ENCODE data around the gene UBN1.

Gene UBN1

GRCh38 chr16:4864728-4865127 lies 17.4 kb downstream of the UBN1 start:
- Mint-ChIP-seq H3K27me3 (ENCODE audit: low read depth) (no peaks in the 10 kb centered on the region), H3K27ac (no peak overlapping the region), H3K4me3 (no peak overlapping the region), H3K36me3 (ENCODE audit: low read depth) (peaks cover 28% of the 10 kb centered on the region), H3K9me3 (no peaks in the 10 kb centered on the region), H3K4me1 (ENCODE audit: low read depth) (peaks cover 6% of the 10 kb centered on the region)

GRCh38 chr16:4865231-4865860 lies 18.1 kb downstream of the UBN1 start:
- H3K27ac Mint-ChIP-seq = no peak overlapping the region
- peaks cover 6% of the 10 kb centered on the region for H3K4me1 Mint-ChIP-seq (ENCODE audit: low read depth)
- H3K27me3 Mint-ChIP-seq (ENCODE audit: low read depth) = no peaks in the 10 kb centered on the region
- no peak overlapping the region for H3K4me3 Mint-ChIP-seq
- peaks cover 27% of the 10 kb centered on the region for H3K36me3 Mint-ChIP-seq (ENCODE audit: low read depth)
- H3K9me3 Mint-ChIP-seq = no peaks in the 10 kb centered on the region

GRCh38 chr16:4866586-4866985 lies 19.3 kb downstream of the UBN1 start:
- Mint-ChIP-seq H3K4me3 (no peak overlapping the region), H3K27me3 (ENCODE audit: low read depth) (no peaks in the 10 kb centered on the region), H3K4me1 (ENCODE audit: low read depth) (peaks cover 10% of the 10 kb centered on the region), H3K27ac (no peak overlapping the region), H3K9me3 (no peaks in the 10 kb centered on the region), H3K36me3 (ENCODE audit: low read depth) (peaks cover 29% of the 10 kb centered on the region)

GRCh38 chr16:4868026-4868425 lies 20.7 kb downstream of the UBN1 start:
- Mint-ChIP-seq H3K27me3 (ENCODE audit: low read depth) (no peaks in the 10 kb centered on the region), H3K36me3 (ENCODE audit: low read depth) (peaks cover 35% of the 10 kb centered on the region), H3K4me1 (ENCODE audit: low read depth) (peaks cover 12% of the 10 kb centered on the region), H3K9me3 (no peaks in the 10 kb centered on the region), H3K27ac (no peak overlapping the region), H3K4me3 (no peak overlapping the region)

- no peak overlapping the region for H3K4me3 Mint-ChIP-seq
- H3K4me1 Mint-ChIP-seq (ENCODE audit: low read depth) = peaks cover 12% of the 10 kb centered on the region
- H3K9me3 Mint-ChIP-seq = no peaks in the 10 kb centered on the region
- no peak overlapping the region for H3K27ac Mint-ChIP-seq
- H3K36me3 Mint-ChIP-seq (ENCODE audit: low read depth) = peaks cover 39% of the 10 kb centered on the region
- no peaks in the 10 kb centered on the region for H3K27me3 Mint-ChIP-seq (ENCODE audit: low read depth)
These were observed 21.3 kb downstream of the UBN1 start for GRCh38 chr16:4868535-4868934.

GRCh38 chr16:4869147-4869805 lies 22.0 kb downstream of the UBN1 start:
- Mint-ChIP-seq H3K27me3 (ENCODE audit: low read depth) (no peaks in the 10 kb centered on the region), H3K36me3 (ENCODE audit: low read depth) (peaks cover 39% of the 10 kb centered on the region), H3K4me1 (ENCODE audit: low read depth) (peaks cover 12% of the 10 kb centered on the region), H3K27ac (no peak overlapping the region), H3K9me3 (no peaks in the 10 kb centered on the region), H3K4me3 (no peak overlapping the region)

GRCh38 chr16:4870138-4870671 lies 22.9 kb downstream of the UBN1 start:
- H3K27ac Mint-ChIP-seq = no peak overlapping the region
- H3K4me3 Mint-ChIP-seq = no peak overlapping the region
- H3K27me3 Mint-ChIP-seq (ENCODE audit: low read depth) = no peaks in the 10 kb centered on the region
- H3K9me3 Mint-ChIP-seq = no peaks in the 10 kb centered on the region
- peaks cover 41% of the 10 kb centered on the region for H3K36me3 Mint-ChIP-seq (ENCODE audit: low read depth)
- peaks cover 12% of the 10 kb centered on the region for H3K4me1 Mint-ChIP-seq (ENCODE audit: low read depth)

- Mint-ChIP-seq H3K4me3 (no peak overlapping the region), H3K36me3 (ENCODE audit: low read depth) (peaks cover 47% of the 10 kb centered on the region), H3K4me1 (ENCODE audit: low read depth) (peaks cover 11% of the 10 kb centered on the region), H3K27ac (no peak overlapping the region), H3K9me3 (no peaks in the 10 kb centered on the region), H3K27me3 (ENCODE audit: low read depth) (no peaks in the 10 kb centered on the region)
These were observed 23.8 kb downstream of the UBN1 start for GRCh38 chr16:4871071-4871470.

GRCh38 chr16:4873091-4873490 lies 25.8 kb downstream of the UBN1 start:
- H3K36me3 Mint-ChIP-seq (ENCODE audit: low read depth) = peaks cover 53% of the 10 kb centered on the region
- H3K4me1 Mint-ChIP-seq (ENCODE audit: low read depth) = peaks cover 9% of the 10 kb centered on the region
- H3K4me3 Mint-ChIP-seq = no peak overlapping the region
- H3K27ac Mint-ChIP-seq = no peak overlapping the region
- no peaks in the 10 kb centered on the region for H3K27me3 Mint-ChIP-seq (ENCODE audit: low read depth)
- H3K9me3 Mint-ChIP-seq = no peaks in the 10 kb centered on the region

GRCh38 chr16:4874666-4875065 lies 27.4 kb downstream of the UBN1 start:
- Mint-ChIP-seq H3K27me3 (ENCODE audit: low read depth) (no peaks in the 10 kb centered on the region), H3K4me3 (no peak overlapping the region), H3K27ac (no peak overlapping the region), H3K9me3 (no peaks in the 10 kb centered on the region), H3K36me3 (ENCODE audit: low read depth) (peaks cover 45% of the 10 kb centered on the region), H3K4me1 (ENCODE audit: low read depth) (peaks cover 9% of the 10 kb centered on the region)

- Mint-ChIP-seq H3K27ac (no peak overlapping the region), H3K4me1 (ENCODE audit: low read depth) (peaks cover 3% of the 10 kb centered on the region), H3K36me3 (ENCODE audit: low read depth) (peaks cover 37% of the 10 kb centered on the region), H3K27me3 (ENCODE audit: low read depth) (no peaks in the 10 kb centered on the region), H3K4me3 (no peak overlapping the region), H3K9me3 (no peaks in the 10 kb centered on the region)
These were observed 29.5 kb downstream of the UBN1 start for GRCh38 chr16:4876646-4877379.

GRCh38 chr16:4877380-4877685 lies 30.1 kb downstream of the UBN1 start:
- Mint-ChIP-seq H3K9me3 (no peaks in the 10 kb centered on the region), H3K4me3 (no peak overlapping the region), H3K36me3 (ENCODE audit: low read depth) (peaks cover 35% of the 10 kb centered on the region), H3K27ac (no peak overlapping the region), H3K4me1 (ENCODE audit: low read depth) (no peaks in the 10 kb centered on the region), H3K27me3 (ENCODE audit: low read depth) (no peaks in the 10 kb centered on the region)

GRCh38 chr16:4879049-4879448 lies 31.8 kb downstream of the UBN1 start:
- Mint-ChIP-seq H3K4me3 (no peak overlapping the region), H3K27me3 (ENCODE audit: low read depth) (no peaks in the 10 kb centered on the region), H3K9me3 (no peaks in the 10 kb centered on the region), H3K27ac (no peak overlapping the region), H3K4me1 (ENCODE audit: low read depth) (no peaks in the 10 kb centered on the region), H3K36me3 (ENCODE audit: low read depth) (peaks cover 39% of the 10 kb centered on the region)

- H3K4me1 Mint-ChIP-seq (ENCODE audit: low read depth) = no peaks in the 10 kb centered on the region
- H3K36me3 Mint-ChIP-seq (ENCODE audit: low read depth) = peaks cover 42% of the 10 kb centered on the region
- no peak overlapping the region for H3K27ac Mint-ChIP-seq
- no peak overlapping the region for H3K4me3 Mint-ChIP-seq
- no peaks in the 10 kb centered on the region for H3K9me3 Mint-ChIP-seq
- H3K27me3 Mint-ChIP-seq (ENCODE audit: low read depth) = no peaks in the 10 kb centered on the region
These were observed 32.8 kb downstream of the UBN1 start for GRCh38 chr16:4880006-4880580.

Data from T-helper 1 cell treated with Interleukin-12 subunit alpha and Interleukin-12 subunit beta and Interleukin-4 antibody, amounts not matched to agents 30 μg/mL and 1 μg/mL, for 36 hours (primary cell).